Measurements from ENCODE around the gene MBP. TPM values are rescaled to one million over a fixed set of nuclear protein-coding genes. Genes with fewer than 3 reads are reported as not detected.

The MBP gene
- total and polyA plus RNA-seq, 10 of the 15 experiments (the other 5 are each of a cell fraction or from before 2014, with no cell fraction given) = 12.2 to 67.8 (median 42.1) TPM

GRCh38 chr18:77015169-77015568, 117.4 kb downstream of the MBP start:
- Histone ChIP-seq H3K27me3 (replicated peaks in 1 of 2; ENCODE audit: control insufficient read depth in 2 of 2, insufficient read depth in 2 of 2, low read length in 1 of 2) (no peaks in the 10 kb centered on the region), H3K9me3 (replicated peaks; ENCODE audit: control insufficient read depth, insufficient read depth, low read length) (no peaks in the 10 kb centered on the region), H3K36me3 (ENCODE audit: control insufficient read depth in 2 of 2, insufficient read depth in 2 of 2, low read length in 1 of 2) (peaks cover 9 to 12% of the 10 kb centered on the region in 2 experiments), H2AFZ (ENCODE audit: control insufficient read depth, low read depth, low read length) (no peak overlapping the region), H4K20me1 (ENCODE audit: control insufficient read depth, insufficient read depth) (no peaks in the 10 kb centered on the region), H3K4me2 (ENCODE audit: control insufficient read depth, insufficient read depth) (no peak overlapping the region), H3K79me2 (ENCODE audit: control insufficient read depth, insufficient read depth, low read length) (no peaks in the 10 kb centered on the region), H3K4me1 (ENCODE audit: control insufficient read depth, insufficient read depth, low read length) (no peaks in the 10 kb centered on the region), H3K27ac (ENCODE audit: control insufficient read depth, insufficient read depth) (no peak overlapping the region), H3K4me3 (no peak overlapping the region), H3K9ac (ENCODE audit: control insufficient read depth, insufficient read depth, low read length) (no peak overlapping the region)
- intact Hi-C loops (cut with micrococcal nuclease; ENCODE audit: unreplicated experiment) (no loop called here), in situ Hi-C loops (cut with MboI) (no loop called here)
- SMC1A ChIA-PET (ENCODE audit: uncharacterized antibody, unreplicated experiment) = no interaction called here
- FAIRE-seq (no peak), ATAC-seq (no peak), DNase-seq (ENCODE audit: low read depth, low spot score) (no peak)
- TF ChIP-seq CTCF (IDR thresholded peaks at IDR 0.05 in 2 of 3, conservative IDR thresholded peaks at IDR 0.05 in 1 of 3; ENCODE audit: control insufficient read depth in 2 of 3, extremely low read depth in 1 of 3, insufficient read depth in 1 of 3, low read depth in 3 of 3, low read length in 3 of 3) (no peak), ZNF207 (IDR thresholded peaks at IDR 0.05; ENCODE audit: borderline replicate concordance) (no peak), SREBF2 (IDR thresholded peaks at IDR 0.05; ENCODE audit: low read length) (no peak), KAT2A (conservative IDR thresholded peaks at IDR 0.05; ENCODE audit: control insufficient read depth, low read depth, low read length) (no peak), POLR2AphosphoS2 (IDR thresholded peaks at IDR 0.05; ENCODE audit: low read depth, low read length) (no peak), CBX3 (IDR thresholded peaks at IDR 0.05; ENCODE audit: borderline replicate concordance, low read depth) (no peak), NKRF (conservative IDR thresholded peaks at IDR 0.05) (no peak), USF1 (IDR thresholded peaks at IDR 0.05; ENCODE audit: borderline replicate concordance, extremely low read length, insufficient read depth, low read depth, low read length) (no peak), ZNF274 (IDR thresholded peaks at IDR 0.05; ENCODE audit: insufficient read depth, insufficient read length) (no peak)
- WGBS (ENCODE audit: insufficient coverage, insufficient replicate concordance, low lambda C conversion rate, missing lambda C conversion rate) = 87% methylated on average over 4 of the region's 4 CpGs
- BruUV-seq (replicated peaks) = no TSS peak
- CTCF ChIA-PET = interaction anchor here (1.2 kb wide), 1 partner anchor 32 kb away, joined by 4 read pairs; no protein-coding TSS in a partner anchor
- RAD21 ChIA-PET (ENCODE audit: unreplicated experiment) = no interaction called here
- POLR2A ChIA-PET = no interaction called here

Data from GM12878 (cell line).